Measurements from ENCODE around the gene CFAP52.
"Not testable (repeated sequence)": the region's sequence is repeated elsewhere in the genome, so short reads cannot be mapped to it uniquely, and the experiment has no call there.

CFAP52 gene

GRCh38 chr17:9576521-9577372 lies at the start of gene CFAP52:
TSS of gene CFAP52 (plus strand) at chr17:9576642. CDS start at chr17:9576696, 54 bp downstream.
- Mint-ChIP-seq H3K36me3 (no peaks in the 10 kb centered on the region), H3K4me1 (peaks cover 27% of the 10 kb centered on the region), H3K9me3 (no peaks in the 10 kb centered on the region), H3K27me3 (no peaks in the 10 kb centered on the region), H3K4me3 (peak within 1 kb of the TSS; percentile 97), H3K27ac (peak within 1 kb of the TSS; percentile 96)

GRCh38 chr17:9527788-9528187 lies 48.7 kb upstream of the CFAP52 start:
- Mint-ChIP-seq H3K27ac (no peak overlapping the region), H3K9me3 (no peaks in the 10 kb centered on the region), H3K4me3 (no peak overlapping the region), H3K27me3 (no peaks in the 10 kb centered on the region), H3K36me3 (no peaks in the 10 kb centered on the region), H3K4me1 (no peaks in the 10 kb centered on the region)

- H3K27ac Mint-ChIP-seq, result no peak overlapping the region
- H3K27me3 Mint-ChIP-seq, result no peaks in the 10 kb centered on the region
- H3K9me3 Mint-ChIP-seq, result no peaks in the 10 kb centered on the region
These were observed 47.3 kb upstream of the CFAP52 start for GRCh38 chr17:9529033-9529700.

GRCh38 chr17:9531034-9531433 lies 45.4 kb upstream of the CFAP52 start:
- no peak overlapping the region for H3K27ac Mint-ChIP-seq
- no peak overlapping the region for H3K4me3 Mint-ChIP-seq
- peaks cover 3% of the 10 kb centered on the region for H3K36me3 Mint-ChIP-seq
- no peaks in the 10 kb centered on the region for H3K9me3 Mint-ChIP-seq
- H3K27me3 Mint-ChIP-seq, result no peaks in the 10 kb centered on the region
- no peaks in the 10 kb centered on the region for H3K4me1 Mint-ChIP-seq

More at GRCh38 chr17:9529033-9529700, 47.3 kb upstream of the CFAP52 start:
- Mint-ChIP-seq H3K4me3 (no peak overlapping the region), H3K4me1 (no peaks in the 10 kb centered on the region), H3K36me3 (no peaks in the 10 kb centered on the region)

GRCh38 chr17:9532715-9533114 lies 43.7 kb upstream of the CFAP52 start:
- Mint-ChIP-seq H3K27ac (no peak overlapping the region), H3K36me3 (peaks cover 3% of the 10 kb centered on the region), H3K9me3 (no peaks in the 10 kb centered on the region), H3K4me1 (no peaks in the 10 kb centered on the region), H3K27me3 (no peaks in the 10 kb centered on the region), H3K4me3 (no peak overlapping the region)

- Mint-ChIP-seq H3K27me3 (no peaks in the 10 kb centered on the region), H3K4me3 (no peak overlapping the region), H3K9me3 (no peaks in the 10 kb centered on the region), H3K27ac (no peak overlapping the region), H3K4me1 (no peaks in the 10 kb centered on the region), H3K36me3 (peaks cover 3% of the 10 kb centered on the region)
These were observed 43.0 kb upstream of the CFAP52 start for GRCh38 chr17:9533441-9533840.

- no peaks in the 10 kb centered on the region for H3K9me3 Mint-ChIP-seq
- H3K36me3 Mint-ChIP-seq, result peaks cover 17% of the 10 kb centered on the region
- H3K4me1 Mint-ChIP-seq, result no peaks in the 10 kb centered on the region
- no peaks in the 10 kb centered on the region for H3K27me3 Mint-ChIP-seq
- H3K4me3 Mint-ChIP-seq, result no peak overlapping the region
- H3K27ac Mint-ChIP-seq, result no peak overlapping the region
These were observed 40.4 kb upstream of the CFAP52 start for GRCh38 chr17:9536061-9536460.

- no peak overlapping the region for H3K27ac Mint-ChIP-seq
- no peak overlapping the region for H3K4me3 Mint-ChIP-seq
- H3K36me3 Mint-ChIP-seq, result peaks cover 17% of the 10 kb centered on the region
- no peaks in the 10 kb centered on the region for H3K4me1 Mint-ChIP-seq
- H3K9me3 Mint-ChIP-seq, result no peaks in the 10 kb centered on the region
- H3K27me3 Mint-ChIP-seq, result no peaks in the 10 kb centered on the region
These were observed 39.2 kb upstream of the CFAP52 start for GRCh38 chr17:9537177-9537776.

- Mint-ChIP-seq H3K36me3 (peaks cover 21% of the 10 kb centered on the region), H3K27me3 (no peaks in the 10 kb centered on the region), H3K4me1 (no peaks in the 10 kb centered on the region), H3K9me3 (no peaks in the 10 kb centered on the region), H3K27ac (no peak overlapping the region), H3K4me3 (no peak overlapping the region)
These were observed 37.8 kb upstream of the CFAP52 start for GRCh38 chr17:9538626-9539025.

GRCh38 chr17:9541718-9542117 lies 34.7 kb upstream of the CFAP52 start:
- peaks cover 24% of the 10 kb centered on the region for H3K36me3 Mint-ChIP-seq
- H3K27ac Mint-ChIP-seq, result no peak overlapping the region

GRCh38 chr17:9544221-9544620 lies 32.2 kb upstream of the CFAP52 start:
- Mint-ChIP-seq H3K9me3 (no peaks in the 10 kb centered on the region), H3K36me3 (peaks cover 19% of the 10 kb centered on the region), H3K27me3 (no peaks in the 10 kb centered on the region), H3K4me1 (peaks cover 4% of the 10 kb centered on the region), H3K27ac (no peak overlapping the region), H3K4me3 (no peak overlapping the region)

More at GRCh38 chr17:9541718-9542117, 34.7 kb upstream of the CFAP52 start:
- no peaks in the 10 kb centered on the region for H3K9me3 Mint-ChIP-seq
- peaks cover 4% of the 10 kb centered on the region for H3K4me1 Mint-ChIP-seq
- H3K27me3 Mint-ChIP-seq, result no peaks in the 10 kb centered on the region
- H3K4me3 Mint-ChIP-seq, result no peak overlapping the region

GRCh38 chr17:9549215-9549614 lies 27.2 kb upstream of the CFAP52 start:
- no peak overlapping the region for H3K27ac Mint-ChIP-seq
- H3K9me3 Mint-ChIP-seq, result no peaks in the 10 kb centered on the region
- no peak overlapping the region for H3K4me3 Mint-ChIP-seq
- peaks cover 9% of the 10 kb centered on the region for H3K36me3 Mint-ChIP-seq
- peaks cover 4% of the 10 kb centered on the region for H3K4me1 Mint-ChIP-seq
- H3K27me3 Mint-ChIP-seq, result no peaks in the 10 kb centered on the region

- Mint-ChIP-seq H3K27ac (no peak overlapping the region), H3K9me3 (no peaks in the 10 kb centered on the region), H3K4me3 (no peak overlapping the region), H3K27me3 (no peaks in the 10 kb centered on the region), H3K4me1 (no peaks in the 10 kb centered on the region), H3K36me3 (peaks cover 4% of the 10 kb centered on the region)
These were observed 23.3 kb upstream of the CFAP52 start for GRCh38 chr17:9553181-9553580.

- Mint-ChIP-seq H3K9me3 (no peaks in the 10 kb centered on the region), H3K27ac (no peak overlapping the region), H3K36me3 (peaks cover 5% of the 10 kb centered on the region), H3K4me3 (no peak overlapping the region), H3K27me3 (no peaks in the 10 kb centered on the region), H3K4me1 (no peaks in the 10 kb centered on the region)
These were observed 22.8 kb upstream of the CFAP52 start for GRCh38 chr17:9553596-9553995.

GRCh38 chr17:9554715-9555114 lies 21.7 kb upstream of the CFAP52 start:
- H3K9me3 Mint-ChIP-seq, H3K27ac Mint-ChIP-seq, H3K4me3 Mint-ChIP-seq, H3K36me3 Mint-ChIP-seq, H3K4me1 Mint-ChIP-seq, H3K27me3 Mint-ChIP-seq: not testable (repeated sequence)

- H3K36me3 Mint-ChIP-seq, result peaks cover 4% of the 10 kb centered on the region
- H3K9me3 Mint-ChIP-seq, result no peaks in the 10 kb centered on the region
- H3K4me1 Mint-ChIP-seq, result peaks cover 13% of the 10 kb centered on the region
- no peaks in the 10 kb centered on the region for H3K27me3 Mint-ChIP-seq
- H3K4me3 Mint-ChIP-seq, result no peak overlapping the region
- H3K27ac Mint-ChIP-seq, result no peak overlapping the region
These were observed 19.2 kb upstream of the CFAP52 start for GRCh38 chr17:9557161-9557755.

Data from activated naive CD4-positive, alpha-beta T cell treated with anti-CD3 and anti-CD28 coated beads, Interleukin-2, amount 50 U/mL, for 24 hours (primary cell).